ENCODE data around the gene HSPH1. TPM values are rescaled to one million over a fixed set of nuclear protein-coding genes. Genes with fewer than 3 reads are reported as not detected.

HSPH1 gene
- total RNA-seq, 4 donors from 2014 or later, result 36.5 to 47.0 (median 42.2) TPM

DNA sequence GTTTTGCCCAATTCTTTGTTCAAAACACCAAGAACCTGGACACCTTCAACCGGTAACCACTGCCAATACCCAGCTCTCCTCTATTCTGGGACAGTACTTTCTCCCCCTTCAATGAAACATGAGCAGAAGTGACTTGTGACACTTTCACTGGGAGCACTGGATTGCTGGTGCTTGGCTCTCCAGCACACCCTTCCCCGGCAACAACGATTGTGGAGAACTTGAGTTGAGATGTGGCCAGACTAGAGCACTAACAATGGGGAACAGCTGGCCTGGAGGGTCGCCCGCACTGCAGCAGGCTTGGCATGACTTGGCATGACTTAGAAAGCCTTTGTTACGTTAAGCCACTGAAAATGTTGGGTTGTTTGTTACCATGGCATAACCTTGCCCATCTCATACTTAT lies 30.6 kb upstream of the HSPH1 start:
- no peak for ATAC-seq
- no peak overlapping the region for H3K4me3 ChIP-seq
- no peaks in the 10 kb centered on the region for H3K36me3 ChIP-seq
- H3K4me1 ChIP-seq, result no peaks in the 10 kb centered on the region
- H3K9me3 ChIP-seq, result no peaks in the 10 kb centered on the region
- no peak overlapping the region for H3K27ac ChIP-seq
- H3K27me3 ChIP-seq, result peaks cover 11% of the 10 kb centered on the region
- TF ChIP-seq EP300 (IDR thresholded peaks at IDR 0.05) (no peak), CTCF (IDR thresholded peaks at IDR 0.05) (no peak), POLR2AphosphoS5 (IDR thresholded peaks at IDR 0.05) (no peak), POLR2A (IDR thresholded peaks at IDR 0.05) (no peak)
- WGBS, 2 donors (ENCODE audit: low coverage in 1 of 2), result 92 to 100% methylated on average over 2 to 4 of the region's 6 CpGs

GRCh38 chr13:31191748-31192147 lies 30.0 kb upstream of the HSPH1 start:
- Histone ChIP-seq H3K9me3 (no peaks in the 10 kb centered on the region), H3K4me1 (no peaks in the 10 kb centered on the region), H3K27ac (no peak overlapping the region), H3K27me3 (peaks cover 11% of the 10 kb centered on the region), H3K36me3 (no peaks in the 10 kb centered on the region), H3K4me3 (no peak overlapping the region)
- no peak for ATAC-seq
- 71 to 73% methylated on average over 4 of the region's 4 CpGs for whole genome bisulfite sequencing, 2 donors (ENCODE audit: low coverage in 1 of 2)
- TF ChIP-seq POLR2AphosphoS5 (IDR thresholded peaks at IDR 0.05) (no peak), POLR2A (IDR thresholded peaks at IDR 0.05) (no peak), EP300 (IDR thresholded peaks at IDR 0.05) (no peak), CTCF (IDR thresholded peaks at IDR 0.05) (no peak)

- peaks cover 11% of the 10 kb centered on the region for H3K27me3 ChIP-seq
- H3K36me3 ChIP-seq, result no peaks in the 10 kb centered on the region
- H3K9me3 ChIP-seq, result no peaks in the 10 kb centered on the region
- H3K4me3 ChIP-seq, result no peak overlapping the region
- H3K4me1 ChIP-seq, result no peaks in the 10 kb centered on the region
- 36 to 51% methylated on average over 5 to 7 of the region's 7 CpGs for WGBS, 2 donors (ENCODE audit: low coverage in 1 of 2)
- H3K27ac ChIP-seq, result no peak overlapping the region
- ATAC-seq, result no peak
- no peak for TF ChIP-seq CTCF (IDR thresholded peaks at IDR 0.05)
- no peak for TF ChIP-seq EP300 (IDR thresholded peaks at IDR 0.05)
- no peak for TF ChIP-seq POLR2A (IDR thresholded peaks at IDR 0.05)
- no peak for TF ChIP-seq POLR2AphosphoS5 (IDR thresholded peaks at IDR 0.05)
Observed at GRCh38 chr13:31184981-31185645, 23.4 kb upstream of the HSPH1 start.

GRCh38 chr13:31184451-31184850 lies 22.7 kb upstream of the HSPH1 start:
- TF ChIP-seq POLR2AphosphoS5 (IDR thresholded peaks at IDR 0.05), result no peak
- TF ChIP-seq CTCF (IDR thresholded peaks at IDR 0.05), result no peak
- TF ChIP-seq EP300 (IDR thresholded peaks at IDR 0.05), result no peak
- no peak for TF ChIP-seq POLR2A (IDR thresholded peaks at IDR 0.05)
- no peak overlapping the region for H3K4me3 ChIP-seq
- H3K27ac ChIP-seq, result no peak overlapping the region
- no peaks in the 10 kb centered on the region for H3K36me3 ChIP-seq
- WGBS, 2 donors (ENCODE audit: low coverage in 1 of 2), result 88% methylated on average over 6 of the region's 6 CpGs; no CpG with 5 or more reads in 1 of the 2 donors
- no peaks in the 10 kb centered on the region for H3K9me3 ChIP-seq
- H3K4me1 ChIP-seq, result no peaks in the 10 kb centered on the region
- H3K27me3 ChIP-seq, result peaks cover 9% of the 10 kb centered on the region
- ATAC-seq, result no peak

DNA sequence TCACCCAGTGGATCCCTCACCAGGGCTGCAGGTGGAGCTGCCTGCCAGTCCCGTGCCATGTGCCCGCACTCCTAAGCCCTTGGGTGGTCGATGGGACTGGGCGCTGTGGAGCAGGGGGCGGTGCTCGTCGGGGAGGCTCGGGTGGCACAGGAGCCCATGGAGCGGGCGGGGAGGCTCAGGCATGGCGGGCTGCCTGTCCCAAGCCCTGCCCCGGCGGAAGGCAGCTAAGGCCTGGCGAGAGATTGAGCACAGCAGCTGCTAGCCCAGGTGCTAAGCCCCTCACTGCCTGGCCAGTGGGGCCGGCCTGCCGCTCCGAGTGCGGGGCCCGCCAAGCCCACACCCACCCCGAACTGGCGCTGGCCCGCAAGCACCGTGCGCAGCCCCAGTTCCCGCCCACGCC lies 21.3 kb upstream of the HSPH1 start:
- TF ChIP-seq EP300 (IDR thresholded peaks at IDR 0.05), result no peak
- TF ChIP-seq POLR2A (IDR thresholded peaks at IDR 0.05), result no peak
- no peak for TF ChIP-seq CTCF (IDR thresholded peaks at IDR 0.05)
- TF ChIP-seq POLR2AphosphoS5 (IDR thresholded peaks at IDR 0.05), result no peak
- ATAC-seq, result no peak
- WGBS, 2 donors (ENCODE audit: low coverage in 1 of 2), result no CpG with 5 or more reads among the region's 26 CpGs

More for the DNA sequence above, 21.3 kb upstream of the HSPH1 start:
- no peaks in the 10 kb centered on the region for H3K4me1 ChIP-seq
- H3K36me3 ChIP-seq, result no peaks in the 10 kb centered on the region
- H3K9me3 ChIP-seq, result no peaks in the 10 kb centered on the region
- H3K27me3 ChIP-seq, result no peaks in the 10 kb centered on the region
- H3K4me3 ChIP-seq, result no peak overlapping the region
- no peak overlapping the region for H3K27ac ChIP-seq

All from gastroesophageal sphincter (tissue), 4 donors.